HG03342 (cell line): Measurements from ENCODE around the gene ZNF678.
"Not testable (repeated sequence)": the region's sequence is repeated elsewhere in the genome, so short reads cannot be mapped to it uniquely, and the experiment has no call there.

ENCODE experiments used
- ATAC-seq: cut with Tn5 transposase; IDR thresholded peaks from one replicate; pipeline ENCODE4 v1.9.1; 2021; ENCODE audit warnings: mild to moderate bottlenecking, moderate library complexity; ENCODE audit not compliant: unreplicated experiment

The ZNF678 gene

DNA sequence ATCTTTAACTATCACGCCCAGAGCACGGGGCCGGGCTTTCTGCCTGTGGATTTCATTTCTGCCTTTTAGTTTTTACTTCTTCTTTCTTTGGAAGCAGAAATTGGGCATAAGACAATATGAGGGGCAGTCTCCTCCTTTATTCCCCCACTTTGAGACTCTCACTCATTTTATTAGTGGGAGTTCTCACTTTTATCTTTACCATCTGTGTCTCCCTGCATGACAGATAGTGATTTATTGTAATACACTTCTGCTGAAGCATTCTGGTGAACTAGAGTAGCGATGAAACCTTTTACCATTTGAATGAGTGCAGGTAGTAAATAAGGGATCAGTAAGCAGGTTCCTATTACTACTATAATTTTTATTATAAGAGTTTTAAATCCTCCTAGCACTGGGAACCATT is 26.4 kb downstream of the ZNF678 start:
- not testable (repeated sequence) for ATAC-seq

GRCh38 chr1:227596222-227596621 is 32.9 kb downstream of the ZNF678 start:
- not testable (repeated sequence) for ATAC-seq

DNA sequence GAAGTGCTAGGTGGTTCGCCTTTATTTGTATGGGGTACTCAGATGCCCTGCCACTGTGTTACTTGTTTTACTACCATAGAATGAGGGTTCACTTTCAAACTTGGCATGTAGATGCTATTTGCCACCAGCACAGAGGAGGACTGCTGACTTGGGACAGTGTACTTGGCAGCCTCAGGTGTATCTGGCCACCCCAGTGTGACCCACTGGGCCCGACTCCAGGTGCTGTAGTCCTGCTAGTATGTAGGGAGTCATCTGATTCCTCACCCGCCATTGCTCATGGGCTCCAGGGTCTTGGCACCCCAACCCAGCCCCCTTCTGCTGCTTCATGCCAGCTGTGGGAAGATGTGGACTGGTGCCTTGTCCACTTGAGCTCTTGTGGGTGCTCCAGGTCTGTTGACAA is 40.0 kb downstream of the ZNF678 start:
- ATAC-seq: no peak

DNA sequence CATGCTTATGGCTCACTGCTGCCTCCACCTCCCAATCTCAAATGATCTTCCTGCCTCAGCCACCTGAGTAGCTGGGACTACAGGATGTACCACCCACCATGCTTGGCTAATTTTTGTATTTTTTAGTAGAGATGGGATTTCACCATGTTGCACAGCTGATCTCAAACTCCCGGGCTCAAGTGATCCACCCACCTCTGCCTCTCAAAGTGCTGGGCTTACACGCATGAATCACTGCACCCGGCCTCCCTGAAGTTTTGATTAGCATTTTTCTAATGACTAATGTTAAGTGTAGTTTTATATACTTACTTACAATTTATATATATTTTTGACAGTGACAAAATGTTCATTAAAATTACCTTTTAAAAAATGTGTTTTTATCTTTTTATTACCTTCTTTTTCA is 41.1 kb downstream of the ZNF678 start:
- ATAC-seq: no peak

GRCh38 chr1:227606271-227606670 is 42.9 kb downstream of the ZNF678 start:
- ATAC-seq: not testable (repeated sequence)

DNA sequence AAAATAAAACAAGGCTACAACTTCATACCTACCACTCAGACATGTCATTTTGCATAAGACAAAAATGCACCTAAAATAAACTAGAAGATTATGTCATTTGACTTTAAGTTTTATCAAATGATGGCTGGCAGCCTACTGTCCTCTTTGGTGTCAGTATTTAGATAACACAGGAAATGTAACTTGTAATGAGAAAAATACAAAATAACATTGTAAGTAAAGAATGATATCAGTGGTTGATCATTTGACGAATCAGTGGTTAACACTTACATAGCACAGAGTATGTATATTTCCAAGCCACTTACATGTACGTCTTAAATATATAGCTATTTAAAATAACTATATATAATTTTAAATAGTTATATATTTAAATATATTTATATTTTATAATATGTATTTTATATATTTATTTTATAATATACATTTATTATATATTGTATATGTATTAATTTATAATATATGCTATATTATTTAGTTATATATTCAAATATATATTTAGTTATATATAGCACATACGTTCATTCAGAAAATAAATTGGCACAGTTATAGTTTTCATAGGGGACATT is 44.1 kb downstream of the ZNF678 start:
- ATAC-seq: no peak

DNA sequence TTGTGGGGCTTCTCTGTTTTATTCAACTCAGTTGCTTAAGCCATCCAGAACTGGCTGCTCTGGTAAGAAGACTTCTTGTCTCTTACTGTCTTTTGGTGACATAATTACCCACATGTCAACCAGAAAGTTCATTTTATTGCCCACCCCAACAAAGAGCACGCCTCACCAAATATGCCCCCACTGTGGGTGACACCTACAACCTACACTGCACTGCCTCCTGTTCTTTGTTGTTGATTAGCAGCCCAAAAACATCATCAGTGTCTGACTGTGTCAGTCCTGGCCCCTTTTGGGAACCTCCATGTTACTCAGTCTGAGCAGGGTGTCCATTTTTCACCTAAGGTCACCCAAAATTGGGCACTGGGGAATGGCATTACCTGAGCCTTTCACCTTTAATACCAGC is 49.3 kb downstream of the ZNF678 start:
- ATAC-seq: no peak

GRCh38 chr1:227613526-227613925 is 50.2 kb downstream of the ZNF678 start:
- no peak for ATAC-seq

- ATAC-seq: no peak
Observed at GRCh38 chr1:227621211-227621610, 57.9 kb downstream of the ZNF678 start.

GRCh38 chr1:227622739-227623475 is 59.6 kb downstream of the ZNF678 start:
- no peak for ATAC-seq

- ATAC-seq: no peak
Observed at GRCh38 chr1:227632325-227632724, 69.0 kb downstream of the ZNF678 start.

DNA sequence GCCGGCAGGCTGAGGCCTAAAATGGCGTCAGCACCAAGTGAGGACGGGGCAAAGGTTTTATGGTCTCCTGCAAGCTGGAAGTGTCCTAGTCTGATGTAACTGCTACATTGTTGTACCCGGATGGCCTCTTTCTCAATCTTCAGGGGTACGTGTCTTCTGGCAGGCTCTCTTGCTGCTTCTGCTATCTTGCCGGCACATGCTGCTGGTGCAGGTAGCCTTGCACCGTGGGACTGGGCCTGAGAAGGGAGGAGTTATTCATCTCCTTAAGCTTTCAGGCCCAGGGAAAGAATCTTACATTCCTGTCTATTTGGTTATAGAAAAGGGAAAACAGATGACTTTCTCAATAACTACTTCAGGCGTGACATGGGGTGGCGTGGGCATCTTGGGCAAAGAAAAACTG is 72.2 kb downstream of the ZNF678 start:
- no peak for ATAC-seq

DNA sequence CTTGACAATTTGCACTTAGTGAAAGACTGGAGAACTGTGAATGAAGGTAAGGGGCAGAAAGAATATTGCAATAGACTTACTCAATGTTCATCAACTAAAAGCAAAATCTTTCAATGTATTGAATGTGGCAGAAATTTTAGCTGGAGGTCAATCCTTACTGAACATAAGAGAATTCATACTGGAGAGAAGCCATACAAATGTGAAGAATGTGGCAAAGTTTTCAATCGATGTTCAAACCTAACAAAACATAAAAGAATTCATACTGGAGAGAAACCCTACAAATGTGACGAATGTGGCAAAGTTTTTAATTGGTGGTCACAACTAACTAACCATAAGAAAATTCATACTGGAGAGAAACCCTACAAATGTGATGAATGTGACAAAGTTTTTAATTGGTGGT is 91.1 kb downstream of the ZNF678 start:
- no peak for ATAC-seq

GRCh38 chr1:227654858-227655752 is 91.7 kb downstream of the ZNF678 start:
- ATAC-seq: no peak

DNA sequence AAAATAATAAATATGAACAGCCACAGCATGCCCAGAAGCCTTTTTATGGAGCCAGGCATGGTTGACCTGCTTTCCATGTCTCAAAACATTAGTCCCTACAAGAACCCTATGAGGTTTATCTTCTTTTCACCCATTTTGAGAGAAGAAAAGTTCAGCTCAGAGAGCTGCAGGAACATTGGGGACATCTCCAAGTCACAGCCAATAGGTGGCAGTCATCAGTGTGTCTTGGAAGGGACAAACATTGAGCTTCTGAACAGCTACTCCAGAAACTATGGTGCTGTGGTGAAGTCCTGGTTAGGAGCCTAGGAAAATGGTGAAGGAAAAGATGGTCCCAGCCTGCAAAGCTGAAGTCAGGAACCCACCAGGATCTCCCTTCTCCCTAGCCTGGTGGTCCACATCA is 98.1 kb downstream of the ZNF678 start:
- ATAC-seq: no peak

- no peak for ATAC-seq
Observed at GRCh38 chr1:227662933-227663332, 99.6 kb downstream of the ZNF678 start.

- no peak for ATAC-seq
Observed at GRCh38 chr1:227666286-227666685, 102.9 kb downstream of the ZNF678 start.

DNA sequence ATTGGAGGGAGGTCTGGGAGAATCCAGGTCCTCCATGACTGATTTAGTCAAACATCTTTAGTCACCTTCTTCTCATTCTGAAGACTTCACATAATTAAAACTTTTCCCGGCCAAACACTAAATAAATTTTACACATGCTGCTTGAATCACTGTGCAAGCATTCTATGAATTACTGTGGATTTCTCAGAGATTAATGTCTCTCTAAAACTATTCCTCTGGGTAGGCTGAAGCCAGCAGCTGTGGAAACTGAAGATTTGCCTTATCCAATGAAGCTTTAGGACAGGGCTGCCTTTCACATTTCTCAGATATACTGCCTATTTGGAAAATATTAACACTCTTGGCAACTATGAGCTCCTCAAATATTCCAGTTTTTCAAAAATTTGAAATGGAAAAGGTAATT is 110.1 kb downstream of the ZNF678 start:
- no peak for ATAC-seq

- ATAC-seq: no peak
Observed at GRCh38 chr1:227685807-227686206, 122.5 kb downstream of the ZNF678 start.

- ATAC-seq: no peak
Observed at GRCh38 chr1:227697321-227697864, 134.0 kb downstream of the ZNF678 start.

GRCh38 chr1:227701631-227702030 is 138.3 kb downstream of the ZNF678 start:
- not testable (repeated sequence) for ATAC-seq
